GM21367 (cell line): ENCODE measurements around the gene CCDC141.

Experiments
- ATAC-seq: cut with Tn5 transposase; IDR thresholded peaks from one replicate; pipeline ENCODE4 v1.9.1; 2021; ENCODE audit not compliant: unreplicated experiment

Gene CCDC141

DNA sequence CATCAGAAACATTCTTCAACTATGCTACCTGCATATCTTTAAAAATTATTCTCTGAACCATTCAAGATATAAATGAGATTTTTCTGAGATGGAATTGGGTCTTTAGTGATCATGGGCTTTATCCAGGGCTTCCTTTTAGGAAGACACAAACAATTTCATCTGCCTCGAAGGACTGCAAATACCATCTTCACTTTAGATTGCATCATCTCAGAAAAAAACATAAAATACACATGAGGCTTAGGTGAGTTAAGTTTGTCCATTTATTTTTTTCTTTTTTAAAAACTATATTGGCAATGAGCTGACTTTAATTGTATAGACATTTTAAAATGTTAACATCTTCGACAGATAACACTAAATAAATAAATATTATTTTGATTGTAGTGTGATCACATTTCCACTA lies 262.8 kb downstream of the CCDC141 start:
- no peak for ATAC-seq

- ATAC-seq = no peak
These were observed 266.0 kb downstream of the CCDC141 start for GRCh38 chr2:178783889-178784288.

DNA sequence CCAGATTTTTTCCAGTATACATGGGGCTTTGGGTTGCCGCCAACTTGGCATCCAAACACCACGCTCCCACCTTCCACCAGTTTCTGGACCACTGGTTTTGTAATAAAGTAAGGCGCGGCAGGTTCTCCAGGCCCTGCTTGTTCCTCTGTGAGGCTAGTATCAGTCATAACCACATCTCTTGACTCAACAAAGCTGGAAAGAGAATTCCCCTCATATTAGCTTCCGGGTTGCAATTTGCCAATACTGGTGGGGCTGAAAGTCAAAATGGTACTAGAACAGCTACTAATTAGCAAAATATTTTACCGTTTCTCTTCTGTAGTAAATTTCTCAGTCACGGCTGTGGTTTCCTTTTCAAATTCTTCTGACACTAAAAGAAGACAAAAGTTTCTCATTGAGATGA lies 267.7 kb downstream of the CCDC141 start:
- ATAC-seq = no peak
